GM19035 (cell line): ENCODE results near the gene LRRC75A.

Source experiments
- ATAC-seq: cut with Tn5 transposase; IDR thresholded peaks from one replicate; pipeline ENCODE4 v1.9.1; 2021; ENCODE audit not compliant: unreplicated experiment

LRRC75A gene

GRCh38 chr17:16494059-16494458 lies 2.1 kb upstream of the LRRC75A start:
- no peak for ATAC-seq

- no peak for ATAC-seq
Observed at GRCh38 chr17:16493531-16494046, 1.6 kb upstream of the LRRC75A start.

GRCh38 chr17:16492613-16493530 lies 879 bp upstream of the LRRC75A start:
- ATAC-seq: no peak

- no peak for ATAC-seq
Observed at GRCh38 chr17:16491131-16491702, 776 bp downstream of the LRRC75A start.

GRCh38 chr17:16489431-16489830 lies 2.6 kb downstream of the LRRC75A start:
- no peak for ATAC-seq

GRCh38 chr17:16488968-16489337 lies 3.0 kb downstream of the LRRC75A start:
- ATAC-seq: no peak

- no peak for ATAC-seq
Observed at GRCh38 chr17:16488186-16488967, 3.6 kb downstream of the LRRC75A start.

- no peak for ATAC-seq
Observed at GRCh38 chr17:16486373-16487250, 5.4 kb downstream of the LRRC75A start.

- no peak for ATAC-seq
Observed at GRCh38 chr17:16484445-16485175, 7.4 kb downstream of the LRRC75A start.

- ATAC-seq: no peak
Observed at GRCh38 chr17:16483021-16483645, 8.9 kb downstream of the LRRC75A start.

- no peak for ATAC-seq
Observed at GRCh38 chr17:16482253-16482652, 9.7 kb downstream of the LRRC75A start.

GRCh38 chr17:16480995-16481394 lies 11.0 kb downstream of the LRRC75A start:
- no peak for ATAC-seq

- ATAC-seq: no peak
Observed at GRCh38 chr17:16479264-16479663, 12.7 kb downstream of the LRRC75A start.

- no peak for ATAC-seq
Observed at GRCh38 chr17:16478649-16479048, 13.3 kb downstream of the LRRC75A start.

- no peak for ATAC-seq
Observed at GRCh38 chr17:16477666-16478065, 14.3 kb downstream of the LRRC75A start.

- ATAC-seq: no peak
Observed at GRCh38 chr17:16477255-16477654, 14.7 kb downstream of the LRRC75A start.

- ATAC-seq: no peak
Observed at GRCh38 chr17:16475179-16475704, 16.8 kb downstream of the LRRC75A start.

GRCh38 chr17:16474012-16474725 lies 17.8 kb downstream of the LRRC75A start:
- ATAC-seq: no peak
